D721Med (cell line): Measurements from ENCODE around the gene ZNF281.

Experiments used
- DNase-seq: peaks from one replicate; pipeline ENCODE4 v3.0.0; 2011; ENCODE audit warnings: low spot score; ENCODE audit not compliant: insufficient read length
- FAIRE-seq: peaks from 2 replicates; lab custom pipeline; 2011; peaks lifted over from hg19 to GRCh38; lab: Jason Lieb, UNC
- TF ChIP-seq, protein P1 (sequence below): IDR thresholded peaks from 2 replicates; pipeline ENCODE4 v1.5.1; 2012; ENCODE audit warnings: mild to moderate bottlenecking, control low read depth; ENCODE audit not compliant: insufficient read depth; ENCODE audit errors: missing control alignments

Gene ZNF281

DNA sequence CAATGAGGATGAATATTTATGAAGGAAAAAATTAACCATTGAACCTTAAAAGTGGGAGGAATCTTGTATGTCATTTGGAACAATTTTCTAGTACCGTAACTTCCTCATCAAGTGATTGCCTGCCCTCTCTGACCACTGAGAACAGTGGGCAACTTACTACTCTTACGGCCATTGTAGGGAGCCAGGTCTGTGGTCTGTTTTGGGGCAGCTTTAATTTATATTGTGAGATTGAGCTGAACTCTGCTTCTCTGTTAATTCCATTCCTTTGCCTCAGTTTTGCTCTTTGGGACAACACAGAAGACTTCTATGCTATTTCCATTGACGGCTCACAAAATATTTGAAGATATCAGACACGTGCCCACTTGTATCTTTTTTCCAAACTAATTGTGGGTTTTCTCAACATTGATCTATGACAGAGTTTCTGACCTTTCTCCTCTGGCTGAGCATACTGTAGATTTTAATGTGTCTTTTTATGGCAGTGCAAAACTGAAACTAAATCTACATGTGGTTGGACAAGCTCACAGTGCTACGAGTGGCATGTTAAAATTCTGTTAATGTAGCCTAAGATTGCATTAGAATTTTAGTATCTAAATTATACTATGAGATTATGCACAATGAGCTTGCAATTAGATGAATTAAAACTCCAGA is 27.8 kb upstream of the ZNF281 start:
- no peak for DNase-seq
- no peak for FAIRE-seq
- TF ChIP-seq, protein P1, sequence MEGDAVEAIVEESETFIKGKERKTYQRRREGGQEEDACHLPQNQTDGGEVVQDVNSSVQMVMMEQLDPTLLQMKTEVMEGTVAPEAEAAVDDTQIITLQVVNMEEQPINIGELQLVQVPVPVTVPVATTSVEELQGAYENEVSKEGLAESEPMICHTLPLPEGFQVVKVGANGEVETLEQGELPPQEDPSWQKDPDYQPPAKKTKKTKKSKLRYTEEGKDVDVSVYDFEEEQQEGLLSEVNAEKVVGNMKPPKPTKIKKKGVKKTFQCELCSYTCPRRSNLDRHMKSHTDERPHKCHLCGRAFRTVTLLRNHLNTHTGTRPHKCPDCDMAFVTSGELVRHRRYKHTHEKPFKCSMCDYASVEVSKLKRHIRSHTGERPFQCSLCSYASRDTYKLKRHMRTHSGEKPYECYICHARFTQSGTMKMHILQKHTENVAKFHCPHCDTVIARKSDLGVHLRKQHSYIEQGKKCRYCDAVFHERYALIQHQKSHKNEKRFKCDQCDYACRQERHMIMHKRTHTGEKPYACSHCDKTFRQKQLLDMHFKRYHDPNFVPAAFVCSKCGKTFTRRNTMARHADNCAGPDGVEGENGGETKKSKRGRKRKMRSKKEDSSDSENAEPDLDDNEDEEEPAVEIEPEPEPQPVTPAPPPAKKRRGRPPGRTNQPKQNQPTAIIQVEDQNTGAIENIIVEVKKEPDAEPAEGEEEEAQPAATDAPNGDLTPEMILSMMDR, result no peak

DNA sequence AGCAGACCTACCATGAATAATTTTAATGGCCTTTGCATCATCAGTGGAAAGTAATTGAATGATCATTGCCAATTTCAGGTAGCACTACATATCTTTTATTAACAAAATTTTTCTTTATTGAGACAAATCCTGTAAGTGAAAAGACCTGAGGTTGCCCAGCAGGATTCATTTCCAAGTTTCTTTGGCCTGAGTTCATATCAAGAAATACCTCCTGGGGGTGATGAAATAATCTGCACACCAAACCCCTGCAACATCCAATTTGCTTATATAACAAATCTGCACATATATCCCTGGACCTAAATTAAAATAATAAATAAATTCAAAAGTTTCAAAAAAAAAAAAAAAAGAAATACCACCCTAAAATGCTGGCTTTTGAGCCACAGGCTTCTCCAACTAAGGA is 27.3 kb upstream of the ZNF281 start:
- FAIRE-seq, result no peak
- no peak for DNase-seq
- TF ChIP-seq, protein P1, result no peak

DNA sequence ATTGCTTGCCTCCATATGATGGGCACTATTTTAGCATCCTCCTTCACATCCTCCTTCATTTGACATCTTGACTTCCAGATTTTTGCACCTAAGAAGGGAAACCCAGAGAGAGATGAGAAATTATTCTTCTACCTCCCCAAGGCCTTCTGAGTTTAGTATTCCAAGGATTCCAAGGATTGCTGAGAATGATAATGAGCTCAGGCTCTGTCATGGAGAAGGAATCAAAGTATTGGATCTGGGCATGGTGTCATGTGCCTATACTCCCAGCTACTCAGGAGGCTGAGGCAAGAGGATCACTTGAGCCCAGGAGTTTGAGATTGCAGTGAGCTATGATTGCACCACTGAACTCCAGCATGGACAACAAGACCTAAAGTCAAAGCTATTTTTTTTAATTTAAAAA is 26.6 kb upstream of the ZNF281 start:
- no peak for DNase-seq
- TF ChIP-seq, protein P1, result no peak
- FAIRE-seq, result no peak

DNA sequence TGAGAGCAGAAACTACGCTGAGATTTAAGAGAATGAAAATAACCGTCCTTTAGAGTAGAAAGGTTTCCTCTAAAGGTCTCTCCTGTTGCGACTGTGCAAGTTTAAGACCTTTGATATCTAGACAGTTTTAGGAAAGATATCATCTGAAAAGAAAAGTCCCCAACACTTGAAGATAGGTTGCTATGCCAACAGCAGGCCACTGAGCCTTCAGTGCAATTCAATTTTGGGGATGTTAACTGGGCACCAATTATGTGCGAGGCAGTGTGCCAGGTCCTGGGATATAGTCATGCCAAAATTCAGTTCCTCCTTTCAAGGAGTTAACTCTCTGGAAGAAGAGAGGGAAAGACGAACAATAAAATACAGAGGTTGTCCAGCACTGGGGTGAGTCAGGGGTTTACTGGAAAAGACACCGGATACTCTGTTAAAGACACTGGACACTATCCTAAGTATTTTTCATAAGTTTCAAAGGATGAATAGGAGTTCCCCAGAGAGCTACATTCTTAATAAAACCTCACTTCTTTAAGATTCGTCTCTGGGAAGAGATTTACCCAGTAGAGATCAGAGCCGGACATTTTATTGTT is 25.5 kb upstream of the ZNF281 start:
- TF ChIP-seq, protein P1, result no peak
- DNase-seq (no peak), FAIRE-seq (no peak)

DNA sequence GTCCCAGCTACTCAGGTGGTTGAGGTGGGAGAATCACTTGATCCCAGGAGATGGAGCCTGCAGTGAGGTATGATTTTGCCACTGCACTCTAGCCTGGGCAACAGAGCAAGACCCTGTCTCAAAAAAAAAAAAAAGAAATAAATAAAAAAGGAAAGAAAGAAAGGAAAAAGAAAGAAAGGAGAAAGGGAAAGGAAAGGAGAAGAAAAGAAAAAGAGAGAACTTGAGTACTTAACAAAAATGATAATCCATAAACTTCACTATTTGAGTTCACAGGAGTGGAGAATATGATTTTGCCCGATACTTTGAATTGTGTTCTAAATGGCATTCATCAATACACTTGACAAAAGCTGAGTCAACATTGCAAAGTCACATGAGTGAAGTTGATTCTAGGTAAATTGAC is 23.8 kb upstream of the ZNF281 start:
- FAIRE-seq (no peak), DNase-seq (no peak)
- TF ChIP-seq, protein P1, result no peak

DNA sequence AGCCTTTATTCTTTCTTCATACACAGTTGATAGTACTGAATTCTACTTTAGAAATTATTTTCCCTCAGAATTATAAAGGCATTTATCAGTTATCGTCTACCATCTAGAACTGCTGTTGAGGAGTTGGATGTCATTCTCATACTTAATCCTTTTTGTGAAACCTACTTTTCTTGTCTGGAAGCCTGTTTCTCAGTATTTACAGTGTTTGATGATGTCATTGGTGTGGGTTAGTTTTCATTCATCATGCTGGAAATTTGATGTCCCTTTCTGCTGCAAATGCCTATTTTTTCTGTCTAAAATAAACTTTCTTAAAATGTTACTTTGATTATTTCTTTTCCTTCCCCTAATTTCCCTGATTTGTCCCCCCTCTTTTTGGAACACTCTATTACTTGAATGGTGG is 22.8 kb upstream of the ZNF281 start:
- FAIRE-seq (no peak), DNase-seq (no peak)
- TF ChIP-seq, protein P1, result no peak

DNA sequence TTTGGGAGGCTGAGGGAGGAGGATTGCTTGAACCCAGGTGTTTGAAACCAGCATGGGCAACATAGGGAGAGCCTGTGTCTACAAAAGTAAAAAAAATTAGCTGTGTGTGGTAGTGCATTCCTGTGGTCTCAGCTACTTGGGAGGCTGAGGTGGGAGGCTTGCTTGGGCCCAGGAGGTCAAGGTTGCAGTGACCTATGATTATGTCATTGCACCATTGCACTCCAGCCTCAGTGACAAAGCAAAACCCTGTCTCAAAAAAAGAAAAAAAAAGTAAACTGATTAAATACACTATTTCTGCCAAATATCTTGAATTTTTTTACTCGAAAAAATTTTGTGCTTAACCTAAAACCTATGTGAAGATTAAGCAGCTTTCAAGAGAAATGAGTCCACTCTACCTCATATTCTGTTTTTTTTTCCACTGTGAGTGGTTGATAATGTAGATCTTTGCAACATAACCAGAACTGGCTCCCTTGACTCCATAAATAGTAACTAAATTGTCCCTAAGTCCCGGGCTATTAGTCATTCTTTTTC is 19.4 kb upstream of the ZNF281 start:
- DNase-seq, result no peak
- TF ChIP-seq, protein P1, result no peak
- FAIRE-seq, result no peak
